GM19467 (cell line): ENCODE data around the gene WNT3A.
"Not testable (repeated sequence)": the region's sequence is repeated elsewhere in the genome, so short reads cannot be mapped to it uniquely, and the experiment has no call there.

Source experiments
- ATAC-seq: cut with Tn5 transposase; IDR thresholded peaks from one replicate; pipeline ENCODE4 v1.9.1; 2021; ENCODE audit warnings: mild to moderate bottlenecking, moderate library complexity; ENCODE audit not compliant: unreplicated experiment

Gene WNT3A

DNA sequence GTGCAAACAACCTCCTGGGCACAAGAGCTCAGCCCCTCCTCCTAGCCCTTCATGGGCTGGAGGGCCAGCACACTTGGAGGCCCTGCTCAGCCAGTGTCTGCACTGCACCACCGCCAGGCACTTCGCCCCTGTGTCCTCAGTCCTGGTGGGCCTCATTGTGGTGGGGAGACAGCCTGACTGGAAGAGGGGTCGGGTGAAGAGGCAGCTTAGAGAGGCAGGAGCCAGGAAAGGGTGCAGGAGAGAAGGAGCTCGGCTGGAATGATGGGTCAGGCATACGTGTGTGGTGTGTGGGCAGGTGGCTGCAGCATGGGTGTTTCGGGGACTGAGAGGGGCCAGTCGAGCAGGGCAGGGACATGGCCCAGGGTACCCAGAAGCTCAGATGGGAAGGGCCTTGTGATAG lies 4.1 kb downstream of the WNT3A start:
- no peak for ATAC-seq

DNA sequence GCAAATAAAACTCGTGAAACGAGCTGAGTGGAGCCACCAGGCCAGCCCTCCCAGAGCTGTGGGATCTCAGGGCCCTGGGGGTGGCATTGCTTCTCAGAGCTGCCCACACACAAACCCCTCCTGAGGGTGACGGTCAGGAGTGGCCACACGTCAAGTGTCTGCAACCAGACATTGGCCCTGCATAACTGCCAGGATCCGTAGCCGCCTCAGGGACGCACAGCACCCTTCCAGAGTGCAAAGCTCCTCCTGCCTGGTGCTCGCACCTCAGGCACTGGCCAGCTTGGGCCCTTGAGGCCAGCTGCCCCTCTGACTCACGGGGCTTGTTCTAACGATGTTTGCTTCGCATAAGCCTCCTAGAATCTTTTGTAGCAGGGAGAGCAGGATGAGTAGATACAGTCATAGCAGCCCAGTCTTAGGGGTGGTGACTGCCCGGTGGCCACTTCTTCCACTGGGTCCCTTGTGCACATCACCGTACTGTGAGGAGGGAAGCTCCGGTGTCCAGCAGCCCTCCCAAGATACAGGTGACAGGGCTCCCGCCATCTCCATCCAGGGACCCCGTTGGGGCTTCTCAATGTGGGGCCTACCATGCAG lies 5.0 kb downstream of the WNT3A start:
- ATAC-seq, result no peak

- no peak for ATAC-seq
Observed at GRCh38 chr1:228012555-228012954, 5.8 kb downstream of the WNT3A start.

DNA sequence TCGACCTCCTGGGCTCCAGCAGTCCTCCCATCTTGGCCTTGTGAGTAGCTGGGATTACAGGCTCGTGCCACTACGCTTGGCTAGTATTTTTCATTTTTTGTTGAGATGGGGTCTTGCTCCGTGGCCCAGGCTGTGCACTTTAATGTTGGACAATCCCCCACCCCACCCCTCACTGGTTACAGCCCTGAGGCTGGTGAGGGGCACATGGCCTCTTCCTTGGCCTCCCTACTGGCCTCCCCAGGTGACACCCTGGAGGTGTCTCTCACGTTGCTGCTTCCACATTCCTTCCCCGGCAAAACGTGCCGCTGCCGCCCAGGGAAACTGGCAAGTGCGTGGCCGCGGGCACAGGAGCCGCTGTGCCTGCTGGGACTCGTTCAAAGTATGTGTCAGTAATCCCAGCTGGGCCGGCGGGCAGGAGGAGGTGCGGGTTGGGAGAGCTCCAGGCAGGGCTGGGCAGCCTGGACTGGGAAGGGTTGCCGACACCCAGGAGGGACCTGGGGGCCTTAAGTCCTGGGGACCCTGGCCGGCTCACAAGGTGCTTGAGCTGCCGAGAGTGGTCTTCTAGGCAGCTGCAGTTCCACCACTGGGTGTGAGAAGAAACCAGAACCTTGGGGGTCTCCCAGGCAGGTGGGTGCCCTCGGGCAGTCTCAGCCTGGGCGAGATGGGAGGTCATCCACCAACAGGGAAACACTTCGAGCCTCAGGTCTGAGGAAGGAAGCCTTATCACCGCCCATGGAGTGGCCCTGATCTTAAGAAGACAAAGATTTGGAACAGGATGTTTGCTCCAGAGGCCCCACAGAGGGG lies 6.5 kb downstream of the WNT3A start:
- ATAC-seq, result no peak

- ATAC-seq, result no peak
Observed at GRCh38 chr1:228013935-228014930, 7.4 kb downstream of the WNT3A start.

DNA sequence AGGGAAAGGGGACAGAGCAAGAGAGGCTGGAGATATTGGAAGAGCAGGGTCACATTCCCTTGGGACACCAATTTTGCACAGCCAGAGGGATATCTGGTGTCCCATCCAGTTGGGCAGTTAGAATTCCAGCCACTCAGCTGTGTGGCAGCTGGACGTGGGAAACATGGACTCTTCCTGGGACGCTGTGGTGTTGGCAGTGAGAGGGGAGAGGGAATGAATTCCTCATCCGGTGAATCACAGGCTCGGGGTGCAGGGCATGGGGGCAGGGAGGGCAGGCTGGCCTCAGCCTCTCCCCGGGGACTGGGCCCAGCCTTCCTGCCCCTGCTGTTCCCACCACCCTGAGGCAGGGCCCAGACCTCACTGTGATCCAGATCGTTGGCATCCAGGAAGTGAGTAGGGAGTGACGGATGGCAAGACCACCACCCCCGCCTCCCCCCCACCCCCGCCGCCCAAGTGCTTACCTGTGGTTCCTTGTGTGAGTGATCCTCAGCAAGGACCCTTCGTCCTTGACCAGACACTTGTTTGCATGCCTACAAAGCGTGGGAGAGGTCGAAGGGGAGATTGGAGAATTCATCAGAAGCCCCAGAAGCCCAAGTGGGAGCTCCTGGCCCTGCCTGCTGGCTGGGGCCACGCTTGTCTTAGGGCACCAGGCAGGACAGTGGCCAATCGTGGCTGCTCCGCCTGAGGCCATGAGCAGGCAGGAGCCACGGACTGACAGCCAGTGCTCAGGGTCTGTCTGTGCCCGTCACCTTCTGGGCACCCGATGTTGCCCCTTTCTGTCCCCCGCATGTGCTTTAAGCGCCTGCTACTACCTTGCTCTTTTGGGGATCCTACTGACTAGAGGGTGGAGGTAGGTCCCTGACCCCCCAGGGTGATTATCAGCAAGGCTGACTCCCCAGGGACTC lies 8.7 kb downstream of the WNT3A start:
- no peak for ATAC-seq

GRCh38 chr1:228016181-228016510 lies 9.3 kb downstream of the WNT3A start:
- no peak for ATAC-seq

- ATAC-seq, result no peak
Observed at GRCh38 chr1:228016653-228017355, 10.0 kb downstream of the WNT3A start.

- no peak for ATAC-seq
Observed at GRCh38 chr1:228017356-228018124, 10.7 kb downstream of the WNT3A start.

- ATAC-seq, result no peak
Observed at GRCh38 chr1:228018125-228018398, 11.3 kb downstream of the WNT3A start.

- ATAC-seq, result no peak
Observed at GRCh38 chr1:228018961-228019721, 12.3 kb downstream of the WNT3A start.

DNA sequence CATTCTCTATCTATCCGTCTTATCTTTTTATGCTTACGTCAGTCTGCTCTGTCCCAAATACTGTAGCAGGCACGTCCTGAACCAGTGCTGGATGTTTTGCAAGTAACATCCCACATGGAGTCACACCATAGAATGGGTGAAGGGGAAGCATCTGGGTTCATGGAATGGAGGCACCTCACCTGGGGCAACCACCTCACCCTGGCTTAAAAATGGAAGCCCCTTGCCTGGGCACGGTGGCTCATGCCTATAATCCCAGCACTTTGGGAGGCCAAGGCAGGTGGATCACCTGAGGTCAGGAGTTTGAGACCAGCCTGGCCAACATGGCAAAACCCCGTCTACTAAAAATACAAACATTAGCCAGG lies 12.9 kb downstream of the WNT3A start:
- not testable (repeated sequence) for ATAC-seq

DNA sequence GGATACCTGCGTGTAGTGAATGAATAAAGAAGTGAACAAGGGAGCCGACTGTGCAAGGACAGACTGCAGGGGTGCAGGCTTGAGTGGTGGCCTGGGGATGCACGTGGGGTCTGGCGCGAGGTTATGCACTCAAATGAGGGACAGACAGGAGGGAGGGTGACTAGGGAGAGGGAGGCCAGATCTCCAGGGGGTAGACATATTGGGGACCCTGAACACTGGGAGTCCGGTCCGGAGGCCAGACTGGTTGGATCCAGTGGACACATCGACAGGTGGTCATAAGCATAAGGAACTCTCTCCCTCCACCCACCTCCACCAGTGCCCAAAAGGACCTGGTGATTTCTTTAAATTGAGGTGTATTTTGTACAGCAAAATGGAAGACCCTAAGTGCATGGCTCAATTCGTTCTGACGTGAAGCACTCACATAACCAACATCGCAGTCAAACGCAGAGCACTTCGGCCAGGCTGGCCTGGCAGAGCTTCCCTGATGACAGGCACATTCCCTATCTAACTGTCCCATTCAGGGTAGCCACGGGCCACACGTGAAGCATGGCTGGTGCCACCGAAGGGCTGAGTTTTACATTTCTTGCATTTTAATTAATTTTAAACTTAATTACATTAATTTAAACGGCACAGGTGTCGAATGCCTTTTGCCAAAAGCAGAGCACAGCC lies 14.0 kb downstream of the WNT3A start:
- no peak for ATAC-seq

GRCh38 chr1:228021355-228022030 lies 14.7 kb downstream of the WNT3A start:
- no peak for ATAC-seq

- ATAC-seq, result no peak
Observed at GRCh38 chr1:228022571-228023293, 15.9 kb downstream of the WNT3A start.

GRCh38 chr1:228023294-228023639 lies 16.5 kb downstream of the WNT3A start:
- no peak for ATAC-seq

DNA sequence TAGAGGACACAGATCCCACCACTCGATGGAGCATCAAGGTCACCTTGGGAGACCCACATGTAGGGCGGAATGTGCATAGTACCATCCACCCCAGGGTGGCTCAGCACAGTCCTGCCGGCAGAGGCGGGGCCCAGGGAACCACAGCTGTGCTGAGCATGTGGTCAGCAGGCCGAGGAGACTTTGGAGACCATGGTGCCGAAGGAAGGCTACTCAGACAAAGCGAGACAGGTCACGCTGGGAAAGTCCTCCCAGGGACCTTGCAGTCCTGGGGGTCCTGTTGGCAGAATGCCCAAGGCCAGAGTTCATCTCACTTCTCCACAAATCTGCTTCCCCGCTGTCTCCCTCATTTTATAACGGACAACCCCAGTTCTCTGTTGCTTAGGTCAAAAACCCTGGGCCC lies 22.5 kb downstream of the WNT3A start:
- no peak for ATAC-seq
